Measurements from ENCODE around the gene CUBN.

Gene CUBN

DNA sequence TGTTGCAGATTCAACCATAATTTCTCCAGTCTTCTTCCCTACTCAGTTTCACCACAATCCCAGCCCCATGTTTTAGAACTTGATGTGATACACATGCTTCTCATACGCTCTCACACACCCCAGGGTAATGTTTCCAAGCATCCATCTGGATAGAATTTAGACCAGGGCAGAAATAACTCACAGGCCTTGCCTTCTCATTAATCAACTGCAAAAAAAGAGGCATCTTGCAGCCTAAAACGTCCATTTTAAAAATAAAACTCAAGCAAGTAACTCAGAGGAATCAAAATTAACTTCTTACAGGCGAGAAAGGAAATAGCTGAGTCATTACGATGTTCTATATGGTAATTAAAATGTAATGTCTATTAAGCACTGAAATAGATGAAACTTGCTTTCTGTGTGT is 185.2 kb downstream of the CUBN start:
- DNase-seq = no peak

DNA sequence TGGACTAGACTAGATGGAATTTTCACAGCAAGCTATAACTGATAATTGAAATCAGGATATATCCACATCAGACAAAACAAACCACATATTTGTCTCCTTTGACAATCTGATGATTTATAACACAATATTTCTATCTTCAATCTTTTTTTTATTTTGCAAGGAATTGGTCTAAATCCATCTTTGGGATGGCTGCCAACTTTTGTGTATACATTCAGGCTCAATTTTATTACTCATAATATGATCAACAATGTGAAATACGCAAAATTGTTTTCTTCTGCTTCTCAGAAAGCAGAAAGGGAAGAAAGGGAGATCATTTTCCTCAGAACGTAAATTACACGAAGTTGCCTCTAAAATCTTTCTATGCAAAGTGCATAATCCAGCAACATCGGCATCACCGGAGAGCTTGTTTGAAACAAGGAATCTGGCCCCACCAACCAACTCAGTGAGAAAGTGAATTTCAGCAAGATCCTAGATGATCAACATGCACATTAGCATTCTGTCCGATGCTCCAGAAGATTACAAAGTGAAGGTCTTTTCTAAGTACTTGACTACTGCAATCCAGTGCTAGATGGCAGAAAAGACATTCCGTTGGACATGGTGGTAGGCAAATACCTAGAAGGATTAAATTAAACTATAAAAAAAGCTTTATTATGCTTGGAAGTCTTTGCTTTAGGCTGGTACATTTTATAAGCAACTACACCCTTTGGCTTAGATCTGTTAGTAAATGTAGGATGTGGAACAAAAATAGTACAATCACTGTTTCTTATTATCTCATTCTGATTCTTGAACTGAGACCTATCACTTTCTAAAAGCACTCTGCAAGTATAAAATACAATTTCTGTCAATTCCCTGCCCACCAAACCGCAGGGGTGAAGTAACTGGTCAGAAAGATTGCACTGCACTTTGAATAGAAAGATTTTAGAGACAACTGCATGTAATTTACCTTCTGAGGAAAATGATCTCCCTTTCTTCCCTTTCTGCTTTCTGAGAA is 186.0 kb downstream of the CUBN start:
- DNase-seq = no peak

DNA sequence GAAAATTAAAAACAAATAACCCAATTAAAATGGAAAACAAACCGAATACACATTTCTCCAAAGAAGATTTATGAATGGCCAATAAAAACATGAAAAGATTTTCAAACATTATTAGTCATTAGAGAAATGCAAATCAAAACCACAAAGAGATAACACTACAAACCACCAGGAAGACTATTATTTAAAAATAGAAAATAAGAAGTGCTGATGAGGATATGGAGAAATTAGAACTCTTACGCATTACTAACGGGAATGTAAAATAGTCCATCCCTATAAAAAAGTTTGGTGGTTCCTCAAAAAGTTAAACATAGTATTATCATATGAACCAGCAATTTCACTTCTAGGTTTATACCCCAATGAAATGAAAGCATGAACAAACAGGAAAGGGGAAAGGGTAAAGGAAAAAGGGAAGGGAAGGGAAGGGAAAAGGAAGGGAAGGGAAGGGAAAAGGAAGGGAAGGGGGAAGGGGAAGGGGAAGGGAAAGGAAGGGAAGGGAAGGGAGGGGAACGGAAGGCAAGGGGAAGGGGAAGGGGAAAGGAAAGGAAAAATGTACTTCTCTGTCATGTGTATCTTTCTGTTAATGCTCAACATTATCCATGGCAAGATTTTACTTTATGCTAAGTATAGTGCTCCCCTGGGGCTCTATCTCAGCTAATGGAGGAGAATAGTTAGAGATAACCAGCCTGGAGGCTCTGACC is 187.1 kb downstream of the CUBN start:
- no peak for DNase-seq

DNA sequence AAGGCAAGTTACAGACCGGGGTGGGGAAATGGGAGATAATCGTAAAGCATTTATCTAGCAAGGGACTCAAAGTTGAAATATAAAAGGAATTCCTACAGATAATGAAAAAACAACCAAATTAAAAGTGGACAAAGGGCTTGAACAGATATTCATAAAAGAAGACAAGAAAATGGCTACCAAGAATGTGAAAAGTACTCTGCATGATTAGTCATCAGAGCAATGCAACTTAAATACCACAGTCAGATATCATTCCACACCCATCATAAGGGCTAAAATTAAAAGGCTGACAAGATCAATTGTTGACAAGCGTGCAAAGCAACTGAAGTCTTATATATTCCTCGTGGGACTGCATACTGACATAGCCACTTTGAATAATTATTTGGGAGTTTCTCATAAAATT is 187.7 kb downstream of the CUBN start:
- no peak for DNase-seq

- DNase-seq = no peak
These were observed 188.5 kb downstream of the CUBN start for GRCh38 chr10:16941067-16941466.

- no peak for DNase-seq
These were observed 190.7 kb downstream of the CUBN start for GRCh38 chr10:16938952-16939351.

GRCh38 chr10:16934461-16934860 is 195.2 kb downstream of the CUBN start:
- DNase-seq = no peak

GRCh38 chr10:16933783-16934182 is 195.8 kb downstream of the CUBN start:
- DNase-seq = no peak

DNA sequence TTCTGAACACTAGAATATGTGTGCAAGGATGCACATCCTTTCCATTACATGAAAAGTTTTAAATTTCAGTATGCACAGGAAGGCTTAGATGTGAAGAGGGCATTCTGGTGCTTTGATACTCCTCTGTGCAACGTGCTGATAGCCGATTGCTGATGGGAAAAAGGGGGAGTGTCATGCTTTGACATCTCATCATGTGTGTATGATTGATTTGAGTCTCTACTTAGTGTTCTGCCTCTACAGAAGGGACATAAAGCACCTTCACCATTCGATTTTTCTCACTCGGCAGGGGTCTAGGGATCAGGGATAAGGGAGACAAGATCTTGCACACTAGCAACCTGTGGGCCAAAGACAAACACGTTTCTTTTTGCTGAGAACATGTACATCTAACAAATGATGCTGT is 197.7 kb downstream of the CUBN start:
- DNase-seq = no peak

DNA sequence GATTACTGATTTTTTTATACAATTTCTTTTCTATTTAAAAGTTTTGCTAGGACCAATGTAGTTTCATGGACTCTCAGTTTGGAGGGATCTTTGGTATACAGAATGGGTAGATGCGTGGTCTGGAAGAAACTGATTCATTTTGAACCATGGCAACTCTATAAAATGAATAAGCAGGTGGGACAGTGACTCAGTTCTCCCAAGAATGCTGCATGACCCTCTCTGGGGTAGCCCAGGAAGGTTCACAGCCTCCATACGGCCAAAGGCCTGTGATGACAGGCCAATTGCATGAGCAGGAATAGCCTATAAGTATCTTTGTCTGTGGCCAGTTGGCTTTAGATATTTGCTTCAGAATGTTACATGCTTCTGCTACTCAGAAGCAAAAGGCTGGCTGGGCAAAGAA is 199.1 kb downstream of the CUBN start:
- DNase-seq = no peak

GRCh38 chr10:16929069-16929468 is 200.5 kb downstream of the CUBN start:
- DNase-seq = no peak

- no peak for DNase-seq
These were observed 202.1 kb downstream of the CUBN start for GRCh38 chr10:16927546-16927945.

- no peak for DNase-seq
These were observed 205.9 kb downstream of the CUBN start for GRCh38 chr10:16923726-16924125.

GRCh38 chr10:16923309-16923708 is 206.3 kb downstream of the CUBN start:
- no peak for DNase-seq

GRCh38 chr10:16919121-16919982 is 210.3 kb downstream of the CUBN start:
- DNase-seq = no peak

GRCh38 chr10:16916496-16916895 is 213.1 kb downstream of the CUBN start:
- no peak for DNase-seq

- DNase-seq = no peak
These were observed 214.3 kb downstream of the CUBN start for GRCh38 chr10:16915300-16915699.

GRCh38 chr10:16913266-16913665 is 216.3 kb downstream of the CUBN start:
- DNase-seq = no peak

DNA sequence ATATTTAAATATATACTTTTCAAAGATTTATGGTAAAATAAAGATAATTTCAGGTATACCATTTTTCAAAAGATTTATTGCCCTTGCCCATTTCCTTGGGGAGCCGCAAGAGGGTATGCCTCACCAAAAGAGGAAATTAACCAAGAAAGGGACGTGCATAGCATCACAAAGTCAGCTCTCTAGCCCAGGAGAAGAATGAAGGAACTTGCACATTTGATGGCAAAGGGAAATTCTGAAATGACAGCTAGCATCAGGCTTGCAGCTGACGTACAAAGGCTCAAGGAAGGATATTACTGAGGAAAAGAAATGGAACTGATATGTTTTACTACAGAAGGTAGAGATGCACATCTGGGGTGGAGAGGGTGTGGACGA is 218.8 kb downstream of the CUBN start:
- DNase-seq = no peak

GRCh38 chr10:16909961-16910792 is 219.4 kb downstream of the CUBN start:
- DNase-seq = no peak

DNA sequence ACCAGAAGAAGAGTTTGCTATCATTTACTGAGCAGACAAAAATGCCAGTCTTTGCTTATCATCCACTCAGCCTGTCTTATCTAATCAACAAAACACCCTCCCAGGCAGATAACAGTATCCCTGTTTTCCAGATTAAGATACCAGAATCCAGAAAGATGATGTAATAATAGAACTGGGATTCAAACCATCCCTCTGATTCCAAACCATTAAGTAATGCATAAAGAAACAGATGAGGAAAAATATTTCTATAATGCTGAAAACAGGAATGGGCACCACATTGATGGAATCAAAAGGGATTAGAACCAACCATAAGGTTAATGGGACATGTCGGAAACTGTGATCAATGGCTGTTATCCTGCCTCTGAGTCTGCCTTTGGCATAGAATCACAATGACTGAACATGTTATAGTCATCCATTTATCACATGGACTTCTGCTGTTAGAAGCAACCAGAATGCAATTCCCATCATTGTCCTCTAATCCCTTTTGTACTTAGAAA is 220.3 kb downstream of the CUBN start:
- DNase-seq = no peak

DNA sequence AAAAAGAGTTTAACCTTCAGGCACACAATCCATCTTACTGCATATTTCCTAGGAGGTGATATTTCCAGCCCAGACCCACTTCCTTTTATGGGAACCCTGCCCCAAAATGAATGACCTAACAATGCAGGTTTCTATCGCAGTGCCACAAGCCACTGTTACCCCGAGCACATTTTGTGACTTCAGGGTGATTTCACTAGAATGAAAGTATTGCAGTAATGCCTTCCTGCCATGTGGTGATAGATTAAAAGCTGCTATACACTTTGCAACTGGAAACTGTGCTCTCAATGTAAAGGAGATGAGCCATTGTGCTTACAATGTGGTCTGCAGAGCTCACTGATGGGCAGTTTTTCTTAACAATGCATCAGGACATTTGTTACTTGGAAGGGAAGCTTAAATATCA is 221.9 kb downstream of the CUBN start:
- DNase-seq = no peak

Data from NCI-H2081 treated with DMSO at 0.1 percent for 48 hours (cell line).